ENCODE results near the gene FAM174C.

Gene FAM174C

GRCh38 chr19:1283917-1284292, 8.6 kb downstream of the FAM174C start:
- Histone ChIP-seq H3K27me3 (ENCODE audit: low read length) (no peaks in the 10 kb centered on the region), H3K9me2 (replicated peaks; ENCODE audit: insufficient read depth, low read length) (no peaks in the 10 kb centered on the region), H3K4me2 (ENCODE audit: low read depth, low read length, poor library complexity, severe bottlenecking) (no peak overlapping the region), H3F3A (ENCODE audit: insufficient read depth) (no peaks in the 10 kb centered on the region), H3K79me2 (ENCODE audit: insufficient read depth, low read length) (no peaks in the 10 kb centered on the region), H4K20me1 (ENCODE audit: low read depth, low read length) (no peaks in the 10 kb centered on the region), H3K27ac (ENCODE audit: low read depth, low read length) (no peak overlapping the region), H2AFZ (ENCODE audit: low read depth, low read length, severe bottlenecking) (no peak overlapping the region), H3K36me3 (ENCODE audit: low read length) (no peaks in the 10 kb centered on the region), H3K4me3 (ENCODE audit: insufficient read depth, low read length, poor library complexity, severe bottlenecking) (no peak overlapping the region), H3K9ac (ENCODE audit: low read length) (no peak overlapping the region), H3K9me3 (ENCODE audit: insufficient read depth, low read length) (no peaks in the 10 kb centered on the region)
- TF ChIP-seq, protein P1, sequence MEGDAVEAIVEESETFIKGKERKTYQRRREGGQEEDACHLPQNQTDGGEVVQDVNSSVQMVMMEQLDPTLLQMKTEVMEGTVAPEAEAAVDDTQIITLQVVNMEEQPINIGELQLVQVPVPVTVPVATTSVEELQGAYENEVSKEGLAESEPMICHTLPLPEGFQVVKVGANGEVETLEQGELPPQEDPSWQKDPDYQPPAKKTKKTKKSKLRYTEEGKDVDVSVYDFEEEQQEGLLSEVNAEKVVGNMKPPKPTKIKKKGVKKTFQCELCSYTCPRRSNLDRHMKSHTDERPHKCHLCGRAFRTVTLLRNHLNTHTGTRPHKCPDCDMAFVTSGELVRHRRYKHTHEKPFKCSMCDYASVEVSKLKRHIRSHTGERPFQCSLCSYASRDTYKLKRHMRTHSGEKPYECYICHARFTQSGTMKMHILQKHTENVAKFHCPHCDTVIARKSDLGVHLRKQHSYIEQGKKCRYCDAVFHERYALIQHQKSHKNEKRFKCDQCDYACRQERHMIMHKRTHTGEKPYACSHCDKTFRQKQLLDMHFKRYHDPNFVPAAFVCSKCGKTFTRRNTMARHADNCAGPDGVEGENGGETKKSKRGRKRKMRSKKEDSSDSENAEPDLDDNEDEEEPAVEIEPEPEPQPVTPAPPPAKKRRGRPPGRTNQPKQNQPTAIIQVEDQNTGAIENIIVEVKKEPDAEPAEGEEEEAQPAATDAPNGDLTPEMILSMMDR (IDR thresholded peaks at IDR 0.05; ENCODE audit: insufficient read depth, low read length, poor library complexity, severe bottlenecking), result no peak
- TF ChIP-seq EZH2phosphoT487 (conservative IDR thresholded peaks at IDR 0.05; ENCODE audit: low read length), result no peak

DNA sequence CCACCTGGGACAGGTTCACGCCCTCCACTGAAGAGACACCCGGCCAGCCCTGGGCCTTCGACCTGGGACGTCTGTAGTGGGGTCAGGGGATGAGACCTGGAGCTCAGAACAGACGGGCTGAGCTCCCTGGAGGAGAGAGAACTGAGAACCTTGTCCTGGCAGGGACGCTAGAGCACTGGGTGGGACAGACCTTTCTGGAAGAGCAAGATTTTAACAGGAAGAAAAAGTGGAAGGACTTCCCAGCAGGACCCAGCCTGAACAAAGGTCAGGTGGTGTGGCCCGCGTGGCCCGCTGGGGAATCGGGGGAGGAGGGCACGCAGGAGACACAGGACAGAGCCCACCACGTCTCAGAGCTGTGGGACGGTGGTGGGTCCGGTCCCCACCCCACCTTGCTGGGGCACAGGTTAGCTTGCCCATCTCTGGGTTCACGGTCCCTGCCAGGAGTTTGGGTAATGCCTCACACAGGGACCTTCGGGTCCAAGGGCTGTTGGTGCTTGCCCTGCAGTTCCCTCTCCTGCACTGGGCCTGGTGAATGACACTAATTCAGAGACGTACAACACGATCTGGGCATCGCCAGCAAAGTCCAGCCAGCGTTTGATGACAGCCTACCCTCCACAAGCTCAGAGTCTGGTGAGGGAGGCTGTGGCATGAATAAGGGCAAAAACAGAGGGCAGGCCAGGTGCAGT, 9.1 kb downstream of the FAM174C start:
- no peaks in the 10 kb centered on the region for H3K79me2 ChIP-seq (ENCODE audit: insufficient read depth, low read length)
- H3K36me3 ChIP-seq (ENCODE audit: low read length), result no peaks in the 10 kb centered on the region
- no peaks in the 10 kb centered on the region for H3K27me3 ChIP-seq (ENCODE audit: low read length)
- no peak overlapping the region for H3K27ac ChIP-seq (ENCODE audit: low read depth, low read length)
- no peak overlapping the region for H3K9ac ChIP-seq (ENCODE audit: low read length)
- H3K4me3 ChIP-seq (ENCODE audit: insufficient read depth, low read length, poor library complexity, severe bottlenecking), result no peak overlapping the region
- no peak for TF ChIP-seq EZH2phosphoT487 (conservative IDR thresholded peaks at IDR 0.05; ENCODE audit: low read length)
- TF ChIP-seq, protein P1 (IDR thresholded peaks at IDR 0.05; ENCODE audit: insufficient read depth, low read length, poor library complexity, severe bottlenecking), result no peak
- no peaks in the 10 kb centered on the region for H3K9me3 ChIP-seq (ENCODE audit: insufficient read depth, low read length)
- H3K9me2 ChIP-seq (replicated peaks; ENCODE audit: insufficient read depth, low read length), result no peaks in the 10 kb centered on the region
- no peaks in the 10 kb centered on the region for H4K20me1 ChIP-seq (ENCODE audit: low read depth, low read length)
- H3K4me2 ChIP-seq (ENCODE audit: low read depth, low read length, poor library complexity, severe bottlenecking), result no peak overlapping the region
- H3F3A ChIP-seq (ENCODE audit: insufficient read depth), result no peaks in the 10 kb centered on the region
- H2AFZ ChIP-seq (ENCODE audit: low read depth, low read length, severe bottlenecking), result no peak overlapping the region

DNA sequence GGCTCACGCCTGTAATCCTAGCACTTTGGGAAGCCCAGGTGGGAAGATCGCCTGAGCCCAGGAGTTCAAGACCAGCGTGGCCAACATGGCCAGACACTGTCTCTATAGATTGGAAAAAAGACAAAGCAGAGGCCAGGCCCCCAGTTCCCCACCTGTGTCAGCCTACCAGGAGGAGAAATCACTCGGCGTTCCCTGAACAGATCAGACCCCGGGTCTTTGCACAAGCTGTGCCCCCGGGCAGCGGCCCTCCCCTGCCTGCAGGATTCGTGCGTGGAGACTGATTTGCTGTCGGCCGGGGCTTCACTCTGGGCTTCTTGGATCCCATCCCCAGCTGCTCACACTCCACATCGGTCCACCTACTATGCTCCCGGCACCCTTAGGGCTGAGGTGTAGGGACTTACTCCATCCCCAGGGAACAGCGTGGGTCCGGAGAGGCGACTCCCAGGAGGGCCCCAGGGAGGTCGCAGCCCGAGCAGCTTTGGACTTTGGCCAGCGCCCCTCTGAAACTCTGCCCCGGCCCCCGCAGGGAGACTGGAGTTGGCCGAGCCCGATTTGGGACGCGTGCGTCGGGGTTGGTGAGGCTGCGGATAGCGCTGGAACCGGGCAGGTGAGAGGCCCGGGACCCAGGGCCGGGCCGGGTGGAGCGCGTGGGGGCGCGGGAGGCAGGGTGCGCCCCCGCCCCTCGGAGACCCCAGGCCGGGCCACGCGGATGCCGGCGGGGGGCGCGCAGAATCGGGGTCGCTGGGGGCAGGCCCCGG, 9.8 kb downstream of the FAM174C start:
- H3K36me3 ChIP-seq (ENCODE audit: low read length), result no peaks in the 10 kb centered on the region
- no peaks in the 10 kb centered on the region for H3K27me3 ChIP-seq (ENCODE audit: low read length)
- no peaks in the 10 kb centered on the region for H4K20me1 ChIP-seq (ENCODE audit: low read depth, low read length)
- H3K4me3 ChIP-seq (ENCODE audit: insufficient read depth, low read length, poor library complexity, severe bottlenecking), result no peak overlapping the region
- no peaks in the 10 kb centered on the region for H3K79me2 ChIP-seq (ENCODE audit: insufficient read depth, low read length)
- H3K27ac ChIP-seq (ENCODE audit: low read depth, low read length), result no peak overlapping the region
- no peaks in the 10 kb centered on the region for H3K9me2 ChIP-seq (replicated peaks; ENCODE audit: insufficient read depth, low read length)
- H3F3A ChIP-seq (ENCODE audit: insufficient read depth), result no peaks in the 10 kb centered on the region
- H3K4me2 ChIP-seq (ENCODE audit: low read depth, low read length, poor library complexity, severe bottlenecking), result no peak overlapping the region
- H3K9me3 ChIP-seq (ENCODE audit: insufficient read depth, low read length), result no peaks in the 10 kb centered on the region
- TF ChIP-seq, protein P1 (IDR thresholded peaks at IDR 0.05; ENCODE audit: insufficient read depth, low read length, poor library complexity, severe bottlenecking), result no peak
- no peak for TF ChIP-seq EZH2phosphoT487 (conservative IDR thresholded peaks at IDR 0.05; ENCODE audit: low read length)
- H2AFZ ChIP-seq (ENCODE audit: low read depth, low read length, severe bottlenecking), result no peak overlapping the region
- H3K9ac ChIP-seq (ENCODE audit: low read length), result no peak overlapping the region
